ENCODE measurements around the gene RHOG.

Gene RHOG

DNA sequence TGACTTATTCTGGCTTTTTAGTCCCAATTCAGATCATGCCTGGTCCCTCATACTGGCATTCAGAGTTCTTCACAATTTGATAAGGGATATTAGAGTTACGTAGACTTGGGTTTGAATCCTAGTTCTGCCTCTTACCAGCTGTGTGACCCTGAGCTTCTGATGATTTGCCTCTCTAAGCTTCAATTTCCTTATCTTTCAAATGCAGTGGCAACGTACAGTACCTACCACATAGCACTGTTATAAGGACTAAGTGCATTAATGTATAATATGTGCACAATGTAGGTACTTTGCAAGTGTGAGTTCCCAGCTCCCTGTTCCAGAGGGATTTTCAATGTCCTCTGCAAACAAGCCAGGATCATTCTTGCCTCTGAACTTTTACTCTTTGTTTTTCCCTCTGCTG lies 7.3 kb downstream of the RHOG start:
- no peak for DNase-seq (ENCODE audit: extremely low read depth, low read depth)
- TF ChIP-seq CTCF (IDR thresholded peaks at IDR 0.05; ENCODE audit: low read depth, low read length) = no peak

- TF ChIP-seq CTCF (IDR thresholded peaks at IDR 0.05; ENCODE audit: low read depth, low read length) = no peak
- no peak for DNase-seq (ENCODE audit: extremely low read depth, low read depth)
Measured at GRCh38 chr11:3832816-3833215, 7.9 kb downstream of the RHOG start.

DNA sequence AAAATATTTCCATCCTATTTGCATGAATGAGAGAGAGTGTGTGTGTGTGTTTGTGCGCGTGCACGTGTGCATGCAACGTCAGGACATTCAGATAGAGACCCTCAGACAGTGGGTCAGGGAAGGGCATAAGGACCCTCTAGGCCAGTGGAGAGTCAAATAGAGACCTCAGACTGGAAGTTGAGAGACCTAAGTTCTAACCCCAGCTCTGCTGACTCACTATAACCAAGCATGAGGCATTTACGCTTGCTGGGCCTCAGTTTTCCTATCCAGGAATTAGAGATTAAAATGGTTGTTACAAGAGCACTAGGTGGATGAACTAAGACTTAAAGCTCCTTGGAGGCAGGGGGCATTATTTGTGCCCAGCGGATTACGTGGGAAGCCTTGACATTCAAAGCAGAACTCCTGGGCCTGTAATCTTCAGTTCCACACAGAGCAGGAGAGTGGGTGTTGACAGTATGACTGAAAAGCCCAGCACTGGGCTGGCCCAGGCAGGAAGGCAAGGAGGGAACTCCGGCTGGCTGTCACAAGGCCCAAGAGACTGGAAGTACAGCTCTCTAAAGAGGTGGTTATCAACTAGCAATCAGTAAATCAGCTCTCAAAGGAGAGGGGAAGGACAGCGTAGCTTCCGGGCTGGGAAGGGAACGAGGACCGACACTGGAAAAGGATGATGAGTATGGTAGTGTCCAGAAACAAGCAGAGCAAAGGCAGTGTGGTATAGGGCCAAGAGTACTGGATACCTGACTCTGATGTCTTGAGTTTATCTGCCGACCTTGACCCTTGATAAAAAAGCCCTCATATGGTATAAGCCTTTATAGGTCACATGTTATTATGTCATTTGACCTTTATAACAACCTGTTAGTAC lies 9.2 kb downstream of the RHOG start:
- DNase-seq (ENCODE audit: extremely low read depth, low read depth) = no peak
- TF ChIP-seq CTCF (IDR thresholded peaks at IDR 0.05; ENCODE audit: low read depth, low read length) = no peak

GRCh38 chr11:3830730-3831129 lies 10.0 kb downstream of the RHOG start:
- no peak for DNase-seq (ENCODE audit: extremely low read depth, low read depth)
- TF ChIP-seq CTCF (IDR thresholded peaks at IDR 0.05; ENCODE audit: low read depth, low read length) = no peak

GRCh38 chr11:3830088-3830487 lies 10.7 kb downstream of the RHOG start:
- TF ChIP-seq CTCF (IDR thresholded peaks at IDR 0.05; ENCODE audit: low read depth, low read length) = no peak
- DNase-seq (ENCODE audit: extremely low read depth, low read depth) = no peak

DNA sequence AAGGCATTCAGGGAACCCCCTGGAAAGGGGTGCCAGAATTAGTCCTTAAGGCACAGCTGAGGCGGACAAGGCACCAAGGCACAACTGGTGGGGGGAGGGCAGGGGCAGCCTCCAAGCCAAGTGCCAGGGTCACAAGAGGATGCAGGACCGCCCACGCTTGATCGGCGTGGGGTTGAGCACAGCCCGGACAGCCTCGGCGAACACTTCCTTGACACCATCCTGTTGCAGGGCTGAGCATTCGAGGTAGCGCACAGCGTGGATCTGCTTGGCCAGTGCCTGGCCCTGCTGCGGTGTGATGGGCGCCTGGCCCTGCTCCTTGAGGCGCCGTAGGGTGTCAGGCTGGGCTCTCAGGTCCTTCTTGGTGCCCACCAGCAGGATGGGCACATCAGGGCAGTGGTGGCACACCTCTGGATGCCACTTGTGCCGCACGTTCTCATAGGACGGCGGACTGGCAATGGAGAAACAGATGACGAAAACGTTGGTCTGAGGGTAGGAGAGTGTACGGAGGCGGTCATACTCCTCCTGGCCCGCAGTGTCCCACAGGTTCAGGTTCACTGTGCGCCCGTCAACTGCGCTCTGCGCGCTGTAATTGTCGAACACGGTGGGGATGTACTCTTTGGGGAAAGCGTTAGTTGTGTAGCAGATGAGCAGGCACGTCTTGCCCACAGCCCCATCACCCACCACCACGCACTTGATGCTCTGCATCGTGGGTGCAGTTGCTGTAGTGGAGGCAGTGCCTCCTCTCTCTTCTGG lies 13.1 kb downstream of the RHOG start:
- no peak for DNase-seq (ENCODE audit: extremely low read depth, low read depth)
- no peak for TF ChIP-seq CTCF (IDR thresholded peaks at IDR 0.05; ENCODE audit: low read depth, low read length)

DNA sequence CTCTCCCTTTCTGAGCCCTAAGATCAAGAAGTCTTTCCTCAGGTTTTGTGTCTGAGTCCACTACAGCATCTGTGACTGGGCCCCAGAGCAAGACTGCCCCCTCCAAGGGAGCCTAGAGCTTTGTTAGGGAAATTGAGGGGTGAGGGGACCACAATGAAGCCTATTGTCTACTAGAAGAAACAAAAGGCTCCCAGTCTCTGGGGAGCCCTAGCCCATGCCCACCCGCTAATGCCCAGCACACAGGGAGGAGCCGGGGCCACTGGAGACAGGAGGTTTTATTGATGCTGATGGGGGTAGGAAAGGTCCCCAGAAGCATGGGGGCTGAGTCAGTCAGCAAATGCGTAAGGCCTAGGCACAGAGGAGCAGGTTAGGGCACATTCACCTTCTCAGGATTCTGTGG lies 14.0 kb downstream of the RHOG start:
- DNase-seq (ENCODE audit: extremely low read depth, low read depth) = no peak
- TF ChIP-seq CTCF (IDR thresholded peaks at IDR 0.05; ENCODE audit: low read depth, low read length) = no peak

Measured in AG09319 (cell line).